LoVo (cell line): ENCODE results near the gene B3GNT8.
"Not testable (repeated sequence)": the region's sequence is repeated elsewhere in the genome, so short reads cannot be mapped to it uniquely, and the experiment has no call there.

Experiments
- DNase-seq: peaks from one replicate; pipeline ENCODE4 v3.0.0-alpha.2; 2016; ENCODE audit warnings: low spot score

Gene B3GNT8

DNA sequence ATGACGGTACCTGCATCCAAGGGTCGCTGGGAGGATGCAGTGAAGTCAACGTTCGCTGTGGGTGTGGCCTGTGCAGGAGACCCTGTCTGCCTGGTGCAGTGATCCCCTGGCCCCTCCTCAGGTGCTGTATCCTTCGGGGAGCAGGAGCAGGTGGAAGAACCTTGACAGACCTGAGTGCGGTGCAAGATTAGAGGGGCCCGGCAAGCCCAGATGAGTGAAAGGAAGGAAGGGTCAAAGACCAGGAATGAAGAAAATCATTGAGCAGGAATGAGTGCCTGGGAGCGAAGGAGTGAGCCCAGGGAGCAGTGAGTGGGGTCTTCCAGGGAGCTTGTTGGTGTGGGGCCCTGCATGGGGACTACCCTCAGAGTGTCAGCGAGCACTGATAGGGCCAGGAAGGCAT lies 12.7 kb downstream of the B3GNT8 start:
- no peak for DNase-seq

DNA sequence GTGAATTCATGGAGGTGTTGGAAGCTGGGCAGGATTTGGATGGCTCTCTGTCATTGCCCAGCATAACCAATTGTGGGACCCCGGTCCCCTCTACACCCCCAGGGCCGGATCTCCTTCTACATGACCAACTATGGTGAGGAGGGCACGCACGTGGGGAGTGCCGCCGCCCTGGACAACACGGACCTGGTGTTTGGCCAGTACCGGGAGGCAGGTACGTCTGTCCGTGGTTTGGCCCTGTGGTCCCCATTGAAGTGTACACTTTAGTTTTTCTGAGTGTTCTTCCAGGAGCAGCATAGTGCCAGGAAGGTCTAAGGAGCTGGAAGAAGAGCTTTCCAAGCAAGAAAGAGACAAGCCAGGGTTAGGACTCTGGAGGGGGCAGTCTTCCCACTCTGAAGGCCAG lies 13.2 kb downstream of the B3GNT8 start:
- no peak for DNase-seq

DNA sequence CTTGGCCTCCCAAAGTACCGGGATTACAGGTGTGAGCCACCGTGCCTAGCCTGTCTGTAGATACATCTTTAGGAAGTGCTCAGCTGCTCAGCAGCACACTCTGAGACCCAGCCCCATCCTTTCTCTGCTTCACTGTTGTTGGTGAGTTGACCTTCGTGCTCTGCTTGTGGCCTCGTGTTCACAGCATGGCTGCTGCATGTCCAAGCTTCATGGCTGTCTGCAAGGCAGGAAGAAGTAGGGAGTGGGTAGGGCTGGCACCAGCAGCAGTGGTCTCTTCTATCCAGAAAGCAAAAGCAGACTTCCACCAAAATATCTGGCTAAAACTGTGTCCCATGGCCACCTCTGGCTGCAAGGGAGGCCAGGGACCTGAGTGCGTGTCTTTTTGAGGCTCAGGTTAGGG lies 14.2 kb downstream of the B3GNT8 start:
- DNase-seq, result no peak

DNA sequence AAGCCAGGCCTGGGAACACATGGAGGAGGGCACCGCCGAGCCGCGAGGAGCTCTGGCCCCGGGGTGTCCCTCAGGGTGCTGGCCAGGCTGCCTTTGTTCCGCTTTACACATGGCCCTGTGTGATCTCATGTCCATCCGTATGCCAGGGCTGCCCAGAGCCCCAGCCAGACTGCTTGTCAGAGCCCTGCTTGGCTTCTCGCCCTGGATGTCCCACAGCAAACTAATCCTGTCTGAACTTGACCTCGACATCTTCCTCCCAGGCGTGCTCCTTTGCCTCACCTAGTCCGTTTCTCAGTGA lies 15.3 kb downstream of the B3GNT8 start:
- no peak for DNase-seq

DNA sequence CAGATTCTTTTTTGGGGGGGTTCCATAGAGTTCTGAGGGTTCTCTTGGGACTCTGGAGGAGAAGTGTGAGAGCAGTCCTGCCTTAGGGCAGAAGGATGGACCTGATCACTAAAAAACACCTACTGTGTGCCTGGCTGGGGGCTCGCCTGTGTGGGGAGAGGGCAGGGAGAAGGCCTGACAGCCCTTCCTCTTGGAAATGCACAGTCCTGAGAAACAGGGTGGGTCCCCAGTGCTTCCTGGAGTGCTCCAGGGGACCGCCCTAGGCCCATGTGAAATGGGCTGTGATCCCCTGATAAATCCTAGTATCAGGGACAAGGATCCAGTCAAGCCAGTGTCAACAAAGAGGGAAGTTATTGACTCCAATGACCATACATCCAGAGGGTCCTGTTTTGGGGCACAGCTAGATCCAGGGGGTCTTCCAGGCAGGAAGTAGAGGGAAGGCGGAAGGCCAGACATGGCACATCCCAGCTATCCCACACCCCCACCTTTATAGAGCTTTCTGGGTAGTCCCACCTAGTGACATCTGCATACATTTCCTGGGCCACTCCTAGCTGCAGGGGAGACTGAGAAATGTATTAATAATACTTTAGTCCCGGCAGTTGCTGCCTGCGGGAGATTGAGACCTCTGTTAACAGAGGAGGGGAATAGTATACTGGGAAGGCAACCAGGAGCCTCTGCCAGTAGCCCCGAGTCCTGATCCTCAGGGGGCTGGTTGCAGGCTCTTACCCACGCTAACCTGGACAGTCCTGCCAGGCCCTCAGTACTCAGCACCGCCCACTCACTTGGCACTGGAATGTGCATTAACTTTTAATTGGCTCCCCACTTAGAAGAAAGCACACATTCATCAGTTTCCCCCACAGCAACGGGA lies 15.8 kb downstream of the B3GNT8 start:
- no peak for DNase-seq

DNA sequence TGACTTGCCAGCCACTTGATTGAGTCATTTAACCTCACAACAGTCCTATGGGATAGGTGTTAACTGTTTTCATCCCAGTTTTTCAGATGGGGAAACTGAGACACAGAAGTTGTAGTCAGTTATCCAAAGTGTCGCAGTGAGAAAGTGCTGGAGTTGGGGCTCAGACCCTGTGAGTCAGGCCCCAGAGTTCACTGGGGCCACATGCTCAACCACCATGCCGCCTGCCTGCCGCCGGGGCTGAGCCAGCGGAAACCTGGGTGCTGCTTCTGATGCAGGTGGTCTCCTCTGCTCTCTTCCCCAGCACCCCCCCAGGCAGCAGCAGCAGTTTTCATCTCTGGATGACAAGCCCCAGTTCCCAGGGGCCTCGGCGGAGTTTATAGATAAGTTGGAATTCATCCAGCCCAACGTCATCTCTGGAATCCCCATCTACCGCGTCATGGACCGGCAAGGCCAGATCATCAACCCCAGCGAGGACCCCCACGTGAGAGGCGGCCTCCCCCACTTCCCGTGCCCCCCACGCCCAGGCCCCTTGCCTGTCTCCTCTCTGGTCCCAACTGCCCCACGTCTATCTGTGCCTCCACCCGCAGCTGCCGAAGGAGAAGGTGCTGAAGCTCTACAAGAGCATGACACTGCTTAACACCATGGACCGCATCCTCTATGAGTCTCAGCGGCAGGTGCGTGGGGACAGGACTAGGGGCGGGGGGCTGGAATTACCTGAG lies 16.7 kb downstream of the B3GNT8 start:
- no peak for DNase-seq

DNA sequence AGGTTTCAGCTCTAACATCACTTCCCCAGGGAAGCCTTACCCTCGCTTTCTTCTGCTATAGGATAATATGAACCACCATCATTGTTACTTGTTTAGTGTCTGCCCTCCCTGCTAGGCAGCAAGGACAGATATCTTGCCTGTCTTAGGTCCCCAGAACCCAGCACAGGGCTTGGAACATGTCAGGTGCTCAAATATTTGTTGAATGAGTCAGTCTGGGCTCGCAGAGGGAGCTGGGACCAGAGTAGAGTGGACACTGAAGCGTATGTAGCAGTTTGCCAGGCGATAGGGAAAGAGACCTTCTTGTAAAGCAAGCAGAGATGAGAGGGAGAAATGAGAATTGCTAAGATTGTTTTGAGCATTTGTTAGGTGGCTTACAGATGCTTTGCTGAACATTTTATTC lies 17.9 kb downstream of the B3GNT8 start:
- peak; percentile 50 for DNase-seq

DNA sequence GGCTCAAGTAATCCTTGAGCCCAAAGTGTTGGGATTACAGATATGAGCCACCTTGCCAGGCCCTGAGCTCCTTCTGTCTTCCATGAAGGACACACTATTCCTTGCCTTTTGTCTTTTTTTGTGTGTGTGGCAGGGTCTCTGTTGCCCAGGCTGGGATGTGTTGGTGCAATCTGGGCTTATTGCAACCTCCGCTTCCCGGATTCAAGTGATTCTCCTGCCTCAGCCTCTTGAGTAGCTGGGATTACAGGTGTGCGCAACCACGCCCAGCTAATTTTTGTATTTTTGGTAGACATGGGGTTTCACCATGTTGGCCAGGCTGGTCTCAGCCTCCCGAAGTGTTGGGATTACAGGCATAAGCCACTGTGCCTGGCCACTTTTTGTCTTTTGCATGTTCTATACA lies 18.3 kb downstream of the B3GNT8 start:
- DNase-seq, result not testable (repeated sequence)

DNA sequence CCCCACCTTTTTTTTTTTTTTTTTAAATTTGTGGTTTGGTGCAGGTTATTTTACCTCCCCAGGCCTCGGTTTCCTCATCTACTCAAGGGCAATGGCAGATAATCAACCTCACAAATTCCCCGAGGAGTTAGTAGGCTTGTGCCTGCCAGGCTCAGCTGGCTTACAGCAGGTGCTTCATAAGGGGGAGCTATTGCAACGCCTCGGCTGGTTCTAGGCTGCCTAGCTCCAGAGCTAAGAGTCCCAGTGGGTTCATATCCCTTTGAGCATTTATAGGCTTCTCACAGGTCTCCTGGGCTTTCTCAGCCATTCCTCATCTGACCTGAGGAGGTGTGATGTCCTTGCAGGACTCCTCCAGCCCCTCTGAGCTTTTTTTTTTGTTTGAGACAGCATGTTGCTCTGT lies 18.9 kb downstream of the B3GNT8 start:
- no peak for DNase-seq

DNA sequence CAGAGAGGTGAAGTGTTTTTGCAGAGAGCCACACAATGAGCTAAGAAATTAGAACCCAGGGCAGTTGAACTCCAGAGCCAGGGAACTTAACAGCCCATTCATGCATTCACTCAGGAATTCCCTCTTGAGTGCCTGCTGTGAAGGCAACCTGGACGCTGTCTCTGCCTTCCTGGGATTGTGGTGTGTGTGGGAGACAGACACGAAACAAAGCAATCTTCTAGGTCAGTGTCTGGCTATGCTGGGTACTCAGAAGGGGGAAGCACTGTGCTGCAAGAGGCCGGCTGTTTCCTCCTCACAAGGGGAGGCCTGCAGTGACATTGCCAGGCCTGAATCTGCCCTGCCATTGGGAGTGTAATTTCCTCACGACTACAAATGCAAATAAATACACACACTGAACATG lies 19.9 kb downstream of the B3GNT8 start:
- DNase-seq, result no peak

DNA sequence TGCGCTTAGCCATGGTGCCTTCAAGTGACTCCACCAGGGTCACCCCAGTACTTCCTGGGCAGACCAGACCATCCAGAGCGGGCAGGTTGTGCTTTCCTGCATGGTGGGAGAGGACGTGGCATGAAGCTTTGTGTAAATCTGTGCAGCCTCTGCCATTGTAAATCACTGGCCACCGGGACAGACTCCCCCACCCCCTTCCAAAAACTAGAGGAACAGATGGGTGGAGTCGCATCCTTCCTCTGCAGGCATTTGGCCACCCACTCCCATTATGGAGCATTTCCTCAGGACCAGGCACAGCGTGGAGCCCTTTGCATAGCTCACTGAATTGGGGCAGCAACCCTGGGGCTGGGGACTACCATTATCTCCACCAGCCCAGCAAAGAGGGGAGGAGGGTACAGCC lies 21.4 kb downstream of the B3GNT8 start:
- DNase-seq, result no peak

DNA sequence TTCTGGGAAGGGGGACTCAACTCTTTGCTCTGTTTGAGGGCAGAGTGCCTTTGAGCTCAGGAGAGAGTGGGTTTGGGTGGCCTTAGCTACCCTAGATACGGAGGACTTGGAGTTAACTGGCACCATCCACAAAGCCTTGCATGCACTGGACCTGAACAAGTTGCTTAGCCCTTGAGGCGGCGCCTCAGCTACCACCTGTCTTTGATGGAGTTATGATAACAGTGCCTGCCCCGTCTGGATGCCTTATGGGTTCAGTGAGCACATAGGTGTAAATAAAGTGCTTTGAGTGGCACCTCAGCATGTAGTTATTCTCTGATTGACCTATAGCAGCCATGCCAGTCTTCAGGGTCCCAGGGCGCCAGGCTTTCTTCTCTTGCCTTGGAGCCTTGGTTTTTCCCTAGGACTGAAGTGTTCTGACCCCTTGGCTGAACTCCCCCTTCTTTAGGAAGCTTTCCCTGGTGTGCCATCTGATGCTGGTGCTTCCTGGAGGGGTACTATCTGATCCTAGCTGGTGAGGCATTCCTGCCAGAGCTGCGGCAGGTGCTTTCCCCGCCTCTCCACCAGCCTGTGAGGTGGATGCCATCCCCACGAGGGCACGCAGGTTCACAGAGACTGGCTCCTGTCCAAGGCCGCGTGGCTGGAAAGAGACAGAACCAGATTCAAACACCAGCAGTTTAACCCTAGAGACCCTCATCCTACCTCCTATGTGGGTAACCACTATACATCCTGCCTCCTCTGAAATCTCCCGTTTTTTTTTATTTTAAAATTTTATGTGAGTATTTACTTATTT lies 23.8 kb downstream of the B3GNT8 start:
- no peak for DNase-seq

DNA sequence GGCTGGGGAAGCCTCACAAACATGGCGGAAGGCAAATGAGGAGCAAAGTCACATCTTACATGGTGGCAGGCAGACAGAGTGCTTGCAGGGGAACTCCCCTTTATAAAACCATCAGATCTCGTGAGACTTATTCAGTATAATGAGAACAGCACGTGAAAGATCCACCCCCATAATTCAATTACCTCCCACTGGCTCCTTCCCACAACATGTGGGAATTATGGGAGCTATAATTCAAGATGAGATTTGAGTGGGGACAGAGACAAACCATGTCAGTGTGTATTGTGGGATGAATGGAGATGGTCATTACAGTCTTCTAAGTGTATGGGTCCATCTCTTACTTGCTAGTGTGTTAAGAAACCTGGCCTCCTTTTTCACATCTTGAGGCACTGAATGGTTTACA lies 25.2 kb downstream of the B3GNT8 start:
- DNase-seq, result no peak

DNA sequence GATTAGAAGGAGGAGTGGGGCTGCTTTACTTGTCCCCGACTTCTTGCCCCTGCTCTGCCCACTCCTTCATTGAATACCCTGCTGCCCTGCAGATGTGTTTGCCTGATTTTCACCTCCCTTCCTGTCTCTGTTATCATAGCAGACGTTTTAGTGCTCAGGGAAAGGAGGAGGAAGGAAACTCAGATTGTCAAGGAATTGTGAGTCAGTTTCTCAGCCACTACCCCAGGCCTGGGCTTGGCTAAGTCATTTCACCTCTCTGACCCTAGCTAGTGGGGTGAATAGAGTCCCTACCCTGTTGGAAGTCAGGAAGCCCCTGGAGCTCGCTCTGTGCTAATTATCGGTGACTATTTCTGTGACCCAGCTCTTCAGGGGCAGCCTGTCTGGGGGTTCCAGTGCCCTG lies 25.7 kb downstream of the B3GNT8 start:
- DNase-seq, result no peak

DNA sequence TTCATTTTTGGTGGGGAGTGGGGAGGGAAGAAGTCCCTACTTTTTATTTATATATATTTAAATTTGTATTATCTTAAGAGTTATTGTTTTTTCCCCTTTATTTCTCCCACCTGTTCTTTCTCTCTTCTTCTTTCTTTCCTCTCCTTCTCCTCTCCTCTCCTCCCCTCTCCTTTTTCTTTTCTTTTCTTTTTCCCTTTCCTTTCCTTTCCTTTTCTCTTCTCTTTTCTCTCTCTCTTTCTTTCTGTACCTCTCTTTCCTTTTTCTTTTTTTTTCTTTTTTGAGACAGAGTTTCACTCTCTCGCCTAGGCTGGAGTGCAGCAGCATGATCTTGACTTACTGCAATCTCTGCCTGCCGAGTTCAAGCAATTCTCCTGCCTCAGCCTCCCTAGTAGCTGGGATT lies 27.6 kb downstream of the B3GNT8 start:
- DNase-seq, result no peak

DNA sequence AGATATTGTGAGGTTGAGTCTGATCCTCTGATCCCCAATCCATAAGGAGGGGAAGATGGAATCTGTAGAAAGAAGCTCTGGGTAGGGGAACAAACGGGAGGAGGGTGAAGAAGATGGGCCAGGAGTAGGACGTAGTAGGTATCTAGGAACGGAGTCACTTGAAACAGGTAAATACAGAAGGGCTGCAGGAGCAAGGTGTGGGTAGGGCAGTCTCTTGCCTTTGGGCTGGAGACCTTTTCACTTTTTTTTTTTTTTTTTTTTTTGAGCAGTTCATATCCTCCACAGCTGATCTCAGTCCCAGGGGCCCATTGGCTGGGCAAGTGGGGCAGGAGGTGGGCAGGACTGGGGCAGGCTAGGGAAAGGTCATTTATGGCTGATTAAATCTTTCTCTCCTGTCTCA lies 28.1 kb downstream of the B3GNT8 start:
- no peak for DNase-seq

DNA sequence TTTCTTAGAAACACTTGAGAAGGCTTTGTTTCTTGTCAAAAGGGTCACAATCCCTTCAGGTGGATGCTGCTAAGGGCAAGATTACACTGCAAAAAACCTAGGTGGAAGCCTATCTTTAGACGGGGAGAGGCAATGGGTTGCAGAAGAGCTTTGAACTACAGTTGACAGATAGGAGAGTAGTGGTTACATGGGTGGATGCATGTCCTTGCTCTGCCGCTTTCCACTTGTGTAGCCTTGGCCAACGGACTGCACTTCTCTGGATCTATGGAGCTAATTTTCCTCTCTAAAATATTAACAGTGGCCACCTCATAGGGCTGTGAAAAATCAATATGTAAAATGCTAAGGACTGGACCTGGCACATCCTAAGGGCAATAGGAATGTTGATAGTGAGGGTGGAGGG lies 28.6 kb downstream of the B3GNT8 start:
- no peak for DNase-seq

DNA sequence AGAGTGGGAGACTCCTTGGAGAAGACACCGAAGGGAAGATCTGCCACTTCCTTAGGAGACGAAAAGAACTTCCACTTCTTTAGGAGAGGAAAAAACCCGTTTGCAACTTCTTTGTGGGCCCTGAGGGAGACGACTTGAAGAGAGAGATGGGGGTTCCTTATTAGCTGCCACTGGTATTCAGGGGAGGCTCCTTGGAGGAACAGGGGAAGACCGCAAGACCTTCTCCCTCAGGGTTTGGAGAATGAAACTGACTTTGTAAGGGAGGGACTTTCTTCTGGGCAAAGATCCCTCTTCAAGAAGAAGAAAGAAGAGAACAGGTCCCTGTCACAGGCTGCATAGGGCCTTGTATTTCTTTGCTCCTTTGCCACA lies 29.1 kb downstream of the B3GNT8 start:
- no peak for DNase-seq

DNA sequence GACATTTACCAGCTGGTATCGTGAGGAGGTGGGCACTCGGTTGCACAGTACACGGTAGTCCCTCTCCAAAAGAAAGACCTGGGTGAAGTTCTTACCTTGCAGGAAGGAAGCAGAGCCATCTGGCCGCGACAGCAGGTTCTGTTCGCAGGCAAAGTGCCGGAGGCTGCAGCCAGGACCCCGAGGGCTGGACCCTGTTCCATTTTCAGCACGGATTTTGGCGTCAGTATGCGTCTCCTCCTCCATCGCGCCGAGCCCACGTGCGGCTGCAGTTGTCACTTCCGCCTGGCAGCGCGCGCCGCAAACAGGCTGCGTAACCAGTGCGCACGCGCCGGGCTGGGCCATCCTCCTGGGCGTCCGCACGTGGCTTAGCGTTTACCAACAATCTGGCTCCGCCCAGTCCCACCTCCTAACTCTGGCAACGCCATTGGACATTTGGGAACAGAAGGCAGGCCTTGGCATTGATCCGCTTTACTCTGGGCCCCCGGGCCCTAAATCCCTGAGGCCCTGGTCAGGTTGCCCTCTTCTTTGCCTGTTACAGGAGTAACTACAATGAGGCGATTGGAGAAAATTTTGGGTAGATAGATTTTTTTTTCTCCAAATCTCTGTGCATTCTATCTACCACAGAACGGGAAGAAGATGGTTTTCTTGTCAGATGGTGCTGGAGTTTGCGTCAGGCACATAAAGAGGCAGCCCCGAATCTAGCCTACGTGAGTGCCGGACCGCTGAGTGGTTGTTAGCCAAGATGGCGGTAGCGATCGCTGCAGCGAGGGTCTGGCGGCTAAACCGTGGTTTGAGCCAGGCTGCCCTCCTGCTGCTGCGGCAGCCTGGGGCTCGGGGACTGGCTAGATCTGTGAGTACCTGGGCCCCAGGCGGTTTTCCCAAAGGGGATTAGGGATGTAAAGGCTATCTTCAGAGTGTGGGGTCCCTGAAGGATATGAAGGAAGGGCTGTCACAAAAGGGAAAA lies 29.8 kb downstream of the B3GNT8 start, which contains the start of the genes BCKDHA and EXOSC5:
BCKDHA (plus strand) TSS at position 733 of the 964 bp plus-strand sequence; CDS start at position 743, 10 bp downstream.
EXOSC5 (minus strand) TSS at position 274 of the 964 bp plus-strand sequence; CDS start at position 243, 31 bp downstream.
- peak; percentile 100 for DNase-seq

DNA sequence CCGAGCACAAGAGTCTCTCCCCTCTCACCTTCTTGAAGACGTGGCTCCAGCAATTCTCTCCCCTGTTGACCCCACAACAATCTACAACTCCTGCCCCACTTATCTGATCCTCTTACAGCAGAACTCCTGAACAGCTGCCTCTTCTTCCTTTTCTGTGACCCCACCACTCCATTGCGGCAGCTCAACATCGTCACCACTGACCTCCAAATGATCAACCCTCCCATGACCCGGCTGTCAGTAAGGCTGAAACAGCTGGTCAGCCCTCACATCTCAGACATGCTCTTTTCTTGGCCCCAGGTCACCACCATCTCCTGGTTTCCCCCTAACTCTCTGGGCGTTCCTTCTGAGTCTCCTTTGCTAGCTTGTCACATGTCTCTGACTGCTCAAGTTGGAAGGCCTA lies 31.8 kb downstream of the B3GNT8 start:
- DNase-seq, result no peak

DNA sequence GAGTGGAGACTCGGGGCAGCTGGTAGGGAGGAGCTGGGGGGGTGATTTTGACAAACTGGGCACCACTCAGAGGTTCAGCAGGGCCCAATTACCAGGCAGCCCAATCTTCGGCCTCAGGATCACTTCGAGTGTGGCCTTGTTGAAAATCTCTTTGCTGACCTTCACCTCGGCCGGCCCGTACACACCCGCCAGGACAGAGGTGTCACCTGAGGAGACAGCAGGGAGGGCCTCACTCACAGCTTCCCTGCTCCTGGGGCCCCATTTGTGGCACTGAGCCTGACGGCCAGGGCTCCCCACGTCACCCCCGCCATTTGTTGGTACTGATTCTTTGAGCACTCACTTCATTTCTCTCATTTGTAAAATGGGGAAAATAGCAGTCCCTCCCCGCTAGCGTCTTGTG lies 34.4 kb downstream of the B3GNT8 start:
- no peak for DNase-seq

DNA sequence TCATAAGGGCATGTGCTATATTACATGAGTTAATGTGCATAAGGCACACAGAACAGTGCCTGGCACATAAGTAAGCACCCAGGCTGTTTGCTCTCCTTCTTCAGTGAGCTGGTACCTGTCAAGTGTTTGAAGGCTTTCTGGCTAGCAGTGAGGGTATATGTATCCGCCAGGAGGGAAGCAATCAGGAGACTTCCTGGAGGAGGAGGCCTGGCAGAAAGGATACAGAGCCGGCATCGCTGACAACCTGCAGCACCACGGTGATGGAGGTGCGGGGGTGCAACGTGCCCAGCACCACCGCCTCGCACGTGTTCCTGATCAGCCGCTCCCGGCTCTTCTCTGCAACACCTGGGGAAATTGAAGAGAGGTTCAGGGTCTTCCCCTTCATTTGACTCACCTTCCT lies 35.6 kb downstream of the B3GNT8 start:
- DNase-seq, result no peak
